ENCODE data around the gene PPFIA3.
A peak's percentile ranks its signal among the peaks of the same experiment; 100 is the strongest.

DNA sequence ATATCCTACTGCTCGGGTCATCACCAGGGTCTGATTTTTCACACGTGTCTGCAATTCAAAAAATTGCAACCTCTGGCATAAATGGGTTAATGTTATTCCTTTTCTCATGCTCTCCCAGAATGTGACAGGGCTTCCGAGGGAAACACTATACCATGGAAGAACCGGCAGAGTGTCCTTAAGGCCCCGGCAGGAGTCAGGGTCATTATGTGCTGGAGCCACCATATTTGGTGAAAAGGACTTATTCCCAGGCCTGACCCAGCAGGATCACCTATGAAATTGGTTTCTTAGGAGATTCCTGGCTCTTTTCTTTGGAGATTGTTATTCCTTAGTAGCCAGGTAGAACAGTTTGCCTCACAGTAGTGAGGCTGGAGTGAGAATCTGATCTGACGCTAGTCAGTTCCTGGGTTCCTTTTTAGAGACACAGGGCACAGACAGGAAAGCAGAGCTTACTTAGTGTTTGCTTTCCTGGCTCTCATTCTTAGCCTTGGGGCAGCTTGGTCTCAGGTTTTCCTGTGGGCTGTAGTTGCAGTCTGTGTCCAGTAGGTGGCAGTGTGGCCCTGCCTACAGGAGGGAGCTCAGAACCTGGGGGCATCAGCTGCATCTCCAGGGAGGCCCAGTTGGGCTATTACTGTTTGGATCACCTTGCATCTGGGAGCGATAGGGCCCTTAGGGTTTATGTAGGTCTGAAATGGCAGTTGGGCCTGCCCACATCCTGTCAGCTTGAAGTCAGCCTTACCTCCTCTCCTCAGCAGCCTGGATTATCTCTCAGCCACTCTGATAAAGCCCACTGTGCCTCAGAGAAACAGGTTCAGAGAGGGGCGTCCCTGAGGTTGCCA, 21.7 kb upstream of the PPFIA3 start:
- TF ChIP-seq, protein P1, sequence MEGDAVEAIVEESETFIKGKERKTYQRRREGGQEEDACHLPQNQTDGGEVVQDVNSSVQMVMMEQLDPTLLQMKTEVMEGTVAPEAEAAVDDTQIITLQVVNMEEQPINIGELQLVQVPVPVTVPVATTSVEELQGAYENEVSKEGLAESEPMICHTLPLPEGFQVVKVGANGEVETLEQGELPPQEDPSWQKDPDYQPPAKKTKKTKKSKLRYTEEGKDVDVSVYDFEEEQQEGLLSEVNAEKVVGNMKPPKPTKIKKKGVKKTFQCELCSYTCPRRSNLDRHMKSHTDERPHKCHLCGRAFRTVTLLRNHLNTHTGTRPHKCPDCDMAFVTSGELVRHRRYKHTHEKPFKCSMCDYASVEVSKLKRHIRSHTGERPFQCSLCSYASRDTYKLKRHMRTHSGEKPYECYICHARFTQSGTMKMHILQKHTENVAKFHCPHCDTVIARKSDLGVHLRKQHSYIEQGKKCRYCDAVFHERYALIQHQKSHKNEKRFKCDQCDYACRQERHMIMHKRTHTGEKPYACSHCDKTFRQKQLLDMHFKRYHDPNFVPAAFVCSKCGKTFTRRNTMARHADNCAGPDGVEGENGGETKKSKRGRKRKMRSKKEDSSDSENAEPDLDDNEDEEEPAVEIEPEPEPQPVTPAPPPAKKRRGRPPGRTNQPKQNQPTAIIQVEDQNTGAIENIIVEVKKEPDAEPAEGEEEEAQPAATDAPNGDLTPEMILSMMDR (IDR thresholded peaks at IDR 0.05), result peak; percentile 93 to 100 (median 96)
- no peak for TF ChIP-seq POLR2A (IDR thresholded peaks at IDR 0.05)

Data from body of pancreas (tissue), 4 donors.